ENCODE measurements around the gene ZNF428. TPM values are rescaled to one million over a fixed set of nuclear protein-coding genes. Genes with fewer than 3 reads are reported as not detected.
"Not testable (repeated sequence)": the region's sequence is repeated elsewhere in the genome, so short reads cannot be mapped to it uniquely, and the experiment has no call there.

The ZNF428 gene
- total RNA-seq, 1 donor from 2014 or later: 157 TPM

- FAIRE-seq (no peak), DNase-seq (ENCODE audit: low spot score in 2 of 2) (no peak)
Measured at GRCh38 chr19:43595605-43595998, 23.8 kb downstream of the ZNF428 start.

GRCh38 chr19:43594710-43595604 is 24.5 kb downstream of the ZNF428 start:
- no peak for FAIRE-seq
- no peak for DNase-seq (ENCODE audit: low spot score in 2 of 2)

GRCh38 chr19:43594081-43594697 is 25.2 kb downstream of the ZNF428 start:
- DNase-seq (ENCODE audit: low spot score in 2 of 2) (no peak), FAIRE-seq (no peak)

- no peak for DNase-seq (ENCODE audit: low spot score in 2 of 2)
- no peak for FAIRE-seq
Measured at GRCh38 chr19:43592800-43593350, 26.6 kb downstream of the ZNF428 start.

- FAIRE-seq (no peak), DNase-seq (ENCODE audit: low spot score in 2 of 2) (no peak)
Measured at GRCh38 chr19:43591904-43592772, 27.3 kb downstream of the ZNF428 start.

GRCh38 chr19:43589678-43590077 is 29.8 kb downstream of the ZNF428 start:
- DNase-seq (ENCODE audit: low spot score in 2 of 2) (no peak), FAIRE-seq (no peak)

- FAIRE-seq (no peak), DNase-seq (ENCODE audit: low spot score in 2 of 2) (no peak)
Measured at GRCh38 chr19:43589277-43589676, 30.2 kb downstream of the ZNF428 start.

- FAIRE-seq; DNase-seq (ENCODE audit: low spot score in 2 of 2): not testable (repeated sequence)
Measured at GRCh38 chr19:43587029-43587428, 32.4 kb downstream of the ZNF428 start.

GRCh38 chr19:43586346-43586745 is 33.1 kb downstream of the ZNF428 start:
- FAIRE-seq: no peak

GRCh38 chr19:43584484-43584883 is 34.9 kb downstream of the ZNF428 start:
- FAIRE-seq (no peak), DNase-seq (ENCODE audit: low spot score in 2 of 2) (no peak)

More at GRCh38 chr19:43586346-43586745, 33.1 kb downstream of the ZNF428 start:
- no peak for DNase-seq (ENCODE audit: low spot score in 2 of 2)

GRCh38 chr19:43582495-43582894 is 36.9 kb downstream of the ZNF428 start:
- DNase-seq (ENCODE audit: low spot score in 2 of 2): no peak

GRCh38 chr19:43581467-43581866 is 38.0 kb downstream of the ZNF428 start:
- DNase-seq (ENCODE audit: low spot score in 2 of 2): no peak
- no peak for FAIRE-seq

More at GRCh38 chr19:43582495-43582894, 36.9 kb downstream of the ZNF428 start:
- FAIRE-seq: no peak

- DNase-seq (ENCODE audit: low spot score in 2 of 2): no peak
- no peak for FAIRE-seq
Measured at GRCh38 chr19:43578787-43579186, 40.6 kb downstream of the ZNF428 start.

- DNase-seq (ENCODE audit: low spot score in 2 of 2) (no peak), FAIRE-seq (no peak)
Measured at GRCh38 chr19:43575955-43576878, 43.2 kb downstream of the ZNF428 start.

GRCh38 chr19:43575156-43575950 is 44.1 kb downstream of the ZNF428 start, which contains the start of the genes PINLYP and XRCC1:
PINLYP (plus strand) TSS chr19:43575801; CDS start chr19:43577192, 1,391 bp downstream.
XRCC1 (minus strand) TSS chr19:43575527; CDS start chr19:43575458, 69 bp downstream.
- FAIRE-seq: peak; percentile 97
- DNase-seq (ENCODE audit: low spot score in 2 of 2): peak; percentile 98 to 99

- DNase-seq (ENCODE audit: low spot score in 2 of 2) (no peak), FAIRE-seq (no peak)
Measured at GRCh38 chr19:43574424-43575155, 44.8 kb downstream of the ZNF428 start.

GRCh38 chr19:43572171-43572588 is 47.2 kb downstream of the ZNF428 start:
- DNase-seq (ENCODE audit: low spot score in 2 of 2) (no peak), FAIRE-seq (no peak)
